MM.1S (cell line): ENCODE data around the gene QSOX1.

Experiments used
- DNase-seq: peaks from one replicate; pipeline ENCODE4 v3.0.0-alpha.2; 2015
- H2AFZ ChIP-seq: fragments of 300-600 bp; sonication (generic); 2 replicates; pipeline ENCODE4 v1.6.0; 2016; ENCODE audit warnings: antibody characterized with exemption, low read length
- H3F3A ChIP-seq: fragments of 300-600 bp; sonication (generic); 2 replicates; pipeline ENCODE4 v1.6.1; 2016; ENCODE audit warnings: mild to moderate bottlenecking, antibody characterized with exemption, low read length, moderate library complexity, mixed read lengths; ENCODE audit not compliant: insufficient read depth
- H3K27ac ChIP-seq: fragments of 300-600 bp; sonication (generic); 2 replicates; pipeline ENCODE4 v1.5.1; 2016; ENCODE audit warnings: mild to moderate bottlenecking, low read length
- H3K27me3 ChIP-seq: fragments of 300-600 bp; sonication (generic); replicated peaks from 2 replicates; pipeline ENCODE4 v1.6.0; 2016; ENCODE audit warnings: low read length; ENCODE audit not compliant: insufficient read depth
- H3K36me3 ChIP-seq: fragments of 300-600 bp; sonication (generic); replicated peaks from 2 replicates; pipeline ENCODE4 v1.6.1; 2016; ENCODE audit warnings: mild to moderate bottlenecking, low read length, mixed read lengths; ENCODE audit not compliant: insufficient read depth
- H3K4me1 ChIP-seq: fragments of 300-600 bp; sonication (generic); 2 replicates; pipeline ENCODE4 v1.6.1; 2016; ENCODE audit warnings: low read length, mixed read lengths
- H3K4me2 ChIP-seq: fragments of 300-600 bp; sonication (generic); 2 replicates; pipeline ENCODE4 v1.6.0; 2016; ENCODE audit warnings: low read depth, low read length
- H3K4me3 ChIP-seq: fragments of 300-600 bp; sonication (generic); 2 replicates; pipeline ENCODE4 v1.5.1; 2016; ENCODE audit warnings: low read length, mixed read lengths
- H3K79me2 ChIP-seq: fragments of 300-600 bp; sonication (generic); 2 replicates; pipeline ENCODE4 v1.6.1; 2016; ENCODE audit warnings: mixed run types, low read length, mixed read lengths
- H3K9ac ChIP-seq: fragments of 300-600 bp; sonication (generic); 2 replicates; pipeline ENCODE4 v1.6.1; 2016; ENCODE audit warnings: low read length, mixed read lengths
- H3K9me2 ChIP-seq: fragments of 300-600 bp; sonication (generic); replicated peaks from 2 replicates; pipeline ENCODE4 v1.6.1; 2016; ENCODE audit warnings: mild to moderate bottlenecking, low read length, mixed read lengths; ENCODE audit not compliant: insufficient read depth
- H3K9me3 ChIP-seq: fragments of 300-600 bp; sonication (generic); replicated peaks from 2 replicates; pipeline ENCODE4 v1.6.1; 2016; ENCODE audit warnings: mild to moderate bottlenecking, low read length, mixed read lengths; ENCODE audit not compliant: insufficient read depth
- H4K20me1 ChIP-seq: fragments of 300-600 bp; sonication (generic); 2 replicates; pipeline ENCODE4 v1.6.1; 2016; ENCODE audit warnings: mild to moderate bottlenecking, low read length, moderate library complexity, mixed read lengths; ENCODE audit not compliant: insufficient read depth
- EZH2 ChIP-seq: fragments of 300-600 bp; sonication (generic); optimal IDR thresholded peaks from 2 replicates; pipeline ENCODE3; 2017; ENCODE audit warnings: low read depth, mild to moderate bottlenecking, antibody characterized with exemption, low read length, mixed read lengths
- EZH2phosphoT487 ChIP-seq: fragments of 300-600 bp; sonication (generic); IDR thresholded peaks from 2 replicates; pipeline ENCODE4 v1.6.1; 2018; ENCODE audit warnings: antibody characterized with exemption, low read length
- TF ChIP-seq, protein P1 (sequence below): fragments of 300-600 bp; sonication (generic); IDR thresholded peaks from 2 replicates; pipeline ENCODE4 v1.5.1; 2016; ENCODE audit warnings: antibody characterized with exemption, low read length, mixed read lengths

The QSOX1 gene

DNA sequence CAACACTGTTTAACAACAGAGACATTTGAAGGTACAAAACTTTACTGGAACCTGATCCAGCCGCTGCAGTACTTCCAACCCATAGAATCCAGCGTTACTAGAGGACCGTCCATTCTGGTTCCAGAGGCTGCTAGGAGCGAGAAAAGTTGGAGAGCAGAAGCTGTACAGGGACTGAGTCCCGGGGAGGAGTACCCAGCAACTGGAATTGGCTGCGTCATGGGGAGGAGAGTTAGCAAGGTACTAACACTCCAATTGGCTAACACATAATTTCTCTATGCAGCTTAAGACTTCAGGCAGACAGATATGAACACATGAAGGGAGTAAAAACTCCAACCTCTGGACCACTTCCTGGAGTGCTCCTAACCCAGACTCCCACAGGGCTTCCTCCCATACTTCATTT, 2.1 kb upstream of the QSOX1 start:
- no peaks in the 10 kb centered on the region for H3K79me2 ChIP-seq
- no peak overlapping the region for H3K27ac ChIP-seq
- H3K36me3 ChIP-seq, result no peaks in the 10 kb centered on the region
- H3K4me3 ChIP-seq, result no peak overlapping the region
- no peaks in the 10 kb centered on the region for H3K9me2 ChIP-seq
- DNase-seq, result no peak
- peaks cover 5% of the 10 kb centered on the region; the same call in 1 of the 2 replicates for H3K27me3 ChIP-seq
- TF ChIP-seq EZH2phosphoT487, result no peak
- no peak for TF ChIP-seq EZH2
- TF ChIP-seq, protein P1, sequence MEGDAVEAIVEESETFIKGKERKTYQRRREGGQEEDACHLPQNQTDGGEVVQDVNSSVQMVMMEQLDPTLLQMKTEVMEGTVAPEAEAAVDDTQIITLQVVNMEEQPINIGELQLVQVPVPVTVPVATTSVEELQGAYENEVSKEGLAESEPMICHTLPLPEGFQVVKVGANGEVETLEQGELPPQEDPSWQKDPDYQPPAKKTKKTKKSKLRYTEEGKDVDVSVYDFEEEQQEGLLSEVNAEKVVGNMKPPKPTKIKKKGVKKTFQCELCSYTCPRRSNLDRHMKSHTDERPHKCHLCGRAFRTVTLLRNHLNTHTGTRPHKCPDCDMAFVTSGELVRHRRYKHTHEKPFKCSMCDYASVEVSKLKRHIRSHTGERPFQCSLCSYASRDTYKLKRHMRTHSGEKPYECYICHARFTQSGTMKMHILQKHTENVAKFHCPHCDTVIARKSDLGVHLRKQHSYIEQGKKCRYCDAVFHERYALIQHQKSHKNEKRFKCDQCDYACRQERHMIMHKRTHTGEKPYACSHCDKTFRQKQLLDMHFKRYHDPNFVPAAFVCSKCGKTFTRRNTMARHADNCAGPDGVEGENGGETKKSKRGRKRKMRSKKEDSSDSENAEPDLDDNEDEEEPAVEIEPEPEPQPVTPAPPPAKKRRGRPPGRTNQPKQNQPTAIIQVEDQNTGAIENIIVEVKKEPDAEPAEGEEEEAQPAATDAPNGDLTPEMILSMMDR, result no peak
- H3K4me1 ChIP-seq, result peaks cover 12% of the 10 kb centered on the region
- H2AFZ ChIP-seq, result no peak overlapping the region
- H3K9me3 ChIP-seq, result no peaks in the 10 kb centered on the region
- H3F3A ChIP-seq, result peaks cover 5% of the 10 kb centered on the region; the same call in 1 of the 2 replicates
- H4K20me1 ChIP-seq, result no peaks in the 10 kb centered on the region
- no peak overlapping the region for H3K9ac ChIP-seq
- H3K4me2 ChIP-seq, result no peak overlapping the region

DNA sequence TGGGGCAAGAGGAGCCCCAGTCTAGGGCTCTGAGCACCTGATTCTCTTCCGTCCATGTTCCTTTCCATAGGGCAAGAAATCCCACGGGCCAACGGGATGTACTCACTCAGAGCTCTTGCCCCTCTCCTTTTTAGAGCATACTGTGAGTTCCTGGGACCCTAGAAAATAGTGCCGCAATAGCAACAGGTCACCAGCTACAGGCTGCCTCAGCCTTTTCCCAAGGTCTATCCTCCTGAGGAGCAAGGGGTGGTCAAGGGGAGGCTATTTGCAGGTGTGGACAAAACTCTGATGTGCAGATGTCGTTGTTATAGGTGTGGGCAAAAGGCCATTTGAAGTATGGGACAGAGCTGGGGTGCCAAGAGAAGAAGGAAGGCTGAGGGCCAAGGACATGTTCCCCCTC, 1.6 kb upstream of the QSOX1 start:
- no peak overlapping the region for H3K4me3 ChIP-seq
- no peak overlapping the region for H3K27ac ChIP-seq
- H3K9ac ChIP-seq, result no peak overlapping the region
- H3K4me1 ChIP-seq, result peaks cover 12% of the 10 kb centered on the region
- H3F3A ChIP-seq, result peaks cover 5% of the 10 kb centered on the region; the same call in 1 of the 2 replicates
- no peaks in the 10 kb centered on the region for H3K9me2 ChIP-seq
- no peaks in the 10 kb centered on the region for H3K36me3 ChIP-seq
- DNase-seq, result no peak
- no peak overlapping the region for H3K4me2 ChIP-seq
- no peak for TF ChIP-seq EZH2
- TF ChIP-seq EZH2phosphoT487, result no peak
- TF ChIP-seq, protein P1, result no peak
- H4K20me1 ChIP-seq, result no peaks in the 10 kb centered on the region
- H3K9me3 ChIP-seq, result no peaks in the 10 kb centered on the region
- H3K27me3 ChIP-seq, result peaks cover 5% of the 10 kb centered on the region; the same call in 1 of the 2 replicates
- no peaks in the 10 kb centered on the region for H3K79me2 ChIP-seq
- H2AFZ ChIP-seq, result no peak overlapping the region

- H3F3A ChIP-seq, result peaks cover 5% of the 10 kb centered on the region; the same call in 1 of the 2 replicates
- no peaks in the 10 kb centered on the region for H3K9me2 ChIP-seq
- peaks cover 12% of the 10 kb centered on the region for H3K4me1 ChIP-seq
- H3K9me3 ChIP-seq, result no peaks in the 10 kb centered on the region
- H3K27me3 ChIP-seq, result peaks cover 5% of the 10 kb centered on the region; the same call in 1 of the 2 replicates
- no peaks in the 10 kb centered on the region for H3K36me3 ChIP-seq
- peak overlapping the region; percentile 79 for H3K9ac ChIP-seq
- H3K4me2 ChIP-seq, result peak overlapping the region; percentile 93
- H2AFZ ChIP-seq, result peak overlapping the region; percentile 96
- peak overlapping the region; percentile 74; the same call in 1 of the 2 replicates for H3K27ac ChIP-seq
- H4K20me1 ChIP-seq, result no peaks in the 10 kb centered on the region
- no peaks in the 10 kb centered on the region for H3K79me2 ChIP-seq
- H3K4me3 ChIP-seq, result peak overlapping the region; percentile 97
- DNase-seq, result peak; percentile 13
- TF ChIP-seq, protein P1, result no peak
- TF ChIP-seq EZH2phosphoT487, result no peak
- no peak for TF ChIP-seq EZH2
Observed at GRCh38 chr1:180154003-180154324, 705 bp upstream of the QSOX1 start.
